Measurements from ENCODE around the gene CSTF2T. TPM values are rescaled to one million over a fixed set of nuclear protein-coding genes. Genes with fewer than 3 reads are reported as not detected.

Gene CSTF2T
- total and polyA plus RNA-seq, 2 of the 13 experiments (the other 11 are each of a cell fraction or from before 2014, with no cell fraction given) = 1.4 to 7.2 TPM

GRCh38 chr10:51700228-51700817, 928 bp upstream of the CSTF2T start (continued):
- TF ChIP-seq ARNTL (CRISPR knock-in tag; IDR thresholded peaks at IDR 0.05) = no peak
- TF ChIP-seq CENPT (CRISPR knock-in tag; IDR thresholded peaks at IDR 0.05; ENCODE audit: low read depth) = no peak
- TF ChIP-seq NBN (conservative IDR thresholded peaks at IDR 0.05) = no peak
- no peak for TF ChIP-seq ZNF841 (CRISPR knock-in tag; IDR thresholded peaks at IDR 0.05; ENCODE audit: borderline replicate concordance)
- no peak for TF ChIP-seq ARID5B (CRISPR knock-in tag; IDR thresholded peaks at IDR 0.05)
- no peak for TF ChIP-seq SIN3A (IDR thresholded peaks at IDR 0.05; ENCODE audit: borderline replicate concordance, low read depth, low read length)
- TF ChIP-seq ZNF557 (CRISPR knock-in tag; IDR thresholded peaks at IDR 0.05) = no peak
- TF ChIP-seq NFRKB (IDR thresholded peaks at IDR 0.05) = no peak

- peak overlapping the region; percentile 84 for H3K27ac ChIP-seq (ENCODE audit: extremely low read length, insufficient read depth, low read length)
- no peaks in the 10 kb centered on the region for H4K20me1 ChIP-seq (ENCODE audit: insufficient read depth, low read length)
- CTCF ChIA-PET (ENCODE audit: low intra/inter-chr PET ratio, low total read pairs) = no interaction called here
- TF ChIP-seq KMT2A (CRISPR knock-in tag; IDR thresholded peaks at IDR 0.05) (0 out of 2 replicates have a peak, but pooled peaks have one; percentile 30), KAT2B (IDR thresholded peaks at IDR 0.05; ENCODE audit: borderline replicate concordance, low read depth, low read length) (peak; percentile 27; the same call in 1 of the 2 replicates), MATR3 (CRISPR knock-in tag; IDR thresholded peaks at IDR 0.05) (no peak), NR0B2 (CRISPR knock-in tag; IDR thresholded peaks at IDR 0.05) (no peak), HMGXB4 (CRISPR knock-in tag; IDR thresholded peaks at IDR 0.05; ENCODE audit: borderline replicate concordance in 1 of 2, low read depth in 1 of 2) (peak in 1 of 2 experiments; percentile 21; a peak in 1 of 4 replicates)
- H3K36me3 ChIP-seq (replicated peaks in 1 of 2; ENCODE audit: control insufficient read depth in 1 of 2, insufficient read depth in 2 of 2, low read length in 2 of 2) = no peaks in the 10 kb centered on the region
- POLR2A ChIA-PET = no interaction called here
- 25% methylated on average over 12 of the region's 14 CpGs for WGBS (ENCODE audit: low lambda C conversion rate)
- H3K27me3 ChIP-seq (ENCODE audit: control insufficient read depth in 1 of 2, insufficient read depth in 2 of 2, low read length in 2 of 2) = no peaks in the 10 kb centered on the region; a peak in 1 of 5 replicates
- in situ Hi-C loops (cut with HindIII; ENCODE audit: extremely low pct_ligation_motif_present, low pct_unique_long_range_greater_than_20kb) = no loop called here
- DNase-seq (ENCODE audit: low spot score) (no peak), FAIRE-seq (no peak), ATAC-seq (peak; percentile 82)
- H2AFZ ChIP-seq (ENCODE audit: low read length) = peak overlapping the region; percentile 99
- TSS peak; percentile 70 for BruUV-seq (replicated peaks)
- H3K9me3 ChIP-seq (ENCODE audit: low read length) = no peaks in the 10 kb centered on the region
- peak overlapping the region; percentile 67 to 71 (median 71) for H3K4me3 ChIP-seq (replicated peaks in 1 of 3; ENCODE audit: insufficient read depth in 1 of 3, low read depth in 2 of 3, low read length in 3 of 3)
- no peaks in the 10 kb centered on the region for H3K79me2 ChIP-seq (ENCODE audit: insufficient read depth, low read length)
- H3K4me2 ChIP-seq (ENCODE audit: low read depth, low read length) = peak overlapping the region; percentile 70
- H3K4me1 ChIP-seq (ENCODE audit: insufficient read depth, low read length) = peaks cover 12% of the 10 kb centered on the region; the same call in 1 of the 2 replicates
- intact Hi-C loops (cut with micrococcal nuclease; ENCODE audit: unreplicated experiment) = no loop called here
- H3K9ac ChIP-seq (ENCODE audit: insufficient read depth, low read depth, low read length) = peak overlapping the region; percentile 72
These were observed 285 bp downstream of the CSTF2T start for GRCh38 chr10:51699145-51699474.
